IMR-90 (cell line): ENCODE data around the gene FKBP14. TPM values are rescaled to one million over a fixed set of nuclear protein-coding genes. Genes with fewer than 3 reads are reported as not detected.

ENCODE experiments used
- ATAC-seq: fragments of 200-7000 bp; cut with Tn5 transposase; 2 replicates; pipeline ENCODE4 v1.9.1; 2020; ENCODE audit warnings: low read depth, mild to moderate bottlenecking, moderate library complexity
- BruUV-seq: library from RNA; stranded (reverse); fragments of 400-500 nt; replicated peaks from 2 replicates; lab custom pipeline; 2021; lab: Mats Ljungman, UMichigan
- CTCF ChIA-PET: fragments of 300-600 bp; formaldehyde crosslinking; extraction: SDS; loops from one replicate; lab custom pipeline; 2021; ENCODE audit warnings: antibody characterized with exemption; lab: Yijun Ruan, JAX
- POLR2A ChIA-PET: fragments of 300-600 bp; sonication (Branson Sonifier 250); formaldehyde crosslinking; loops from one replicate; lab custom pipeline; 2022; ENCODE audit warnings: antibody characterized with exemption; ENCODE audit not compliant: unreplicated experiment; lab: Charles Lee
- DNase-seq: peaks from one replicate; pipeline ENCODE4 v3.0.0; 2013
- H2AFZ ChIP-seq: replicated peaks from 2 replicates; pipeline ENCODE3; 2013; ENCODE audit warnings: low read length, mild to moderate bottlenecking; ENCODE audit not compliant: poor library complexity
- H2AK5ac ChIP-seq: 2 replicates; pipeline ENCODE4 v1.6.1; 2013; ENCODE audit warnings: low read depth, low read length, inconsistent platforms
- H2AK9ac ChIP-seq: replicated peaks from 2 replicates; pipeline ENCODE3; 2013; ENCODE audit warnings: mild to moderate bottlenecking, low read depth, low read length, moderate library complexity; ENCODE audit not compliant: poor library complexity
- H2BK120ac ChIP-seq: 2 replicates; pipeline ENCODE4 v1.6.1; 2013; ENCODE audit warnings: low read depth, low read length, inconsistent platforms
- H2BK15ac ChIP-seq: 3 replicates; pipeline ENCODE4 v1.6.1; 2013; ENCODE audit warnings: low read depth, low read length, inconsistent platforms
- H2BK20ac ChIP-seq: 2 replicates; pipeline ENCODE4 v1.6.1; 2013; ENCODE audit warnings: low read depth, mild to moderate bottlenecking, inconsistent platforms, low read length, moderate library complexity
- H2BK5ac ChIP-seq: 2 replicates; pipeline ENCODE4 v1.6.1; 2013; ENCODE audit warnings: mild to moderate bottlenecking, low read depth, low read length, inconsistent platforms; ENCODE audit not compliant: poor library complexity, severe bottlenecking
- H3K14ac ChIP-seq: replicated peaks from 2 replicates; pipeline ENCODE4 v1.6.1; 2013; ENCODE audit warnings: low read depth, low read length, inconsistent platforms
- H3K18ac ChIP-seq: 2 replicates; pipeline ENCODE4 v1.6.1; 2013; ENCODE audit warnings: low read depth, low read length, control low read depth
- H3K23ac ChIP-seq: 2 replicates; pipeline ENCODE4 v1.6.1; 2013; ENCODE audit warnings: low read depth, low read length, inconsistent platforms
- H3K27ac ChIP-seq: 2 replicates; pipeline ENCODE4 v1.5.1; 2013; ENCODE audit warnings: mild to moderate bottlenecking, control low read depth, low read length; ENCODE audit not compliant: insufficient read depth
- H3K27me3 ChIP-seq: 2 replicates; pipeline ENCODE4 v1.6.1; 2013; ENCODE audit warnings: low read length; ENCODE audit not compliant: control insufficient read depth, insufficient read depth
- H3K36me3 ChIP-seq: 2 replicates; pipeline ENCODE4 v1.6.1; 2013; ENCODE audit warnings: low read length, mixed read lengths; ENCODE audit not compliant: control insufficient read depth, insufficient read depth
- H3K4ac ChIP-seq: 2 replicates; pipeline ENCODE4 v1.6.1; 2013; ENCODE audit warnings: low read depth, low read length, inconsistent platforms
- H3K4me1 ChIP-seq: 2 replicates; pipeline ENCODE4 v1.6.1; 2013; ENCODE audit warnings: low read length, mixed read lengths; ENCODE audit not compliant: control insufficient read depth, insufficient read depth
- H3K4me2 ChIP-seq: 2 replicates; pipeline ENCODE4 v1.6.1; 2013; ENCODE audit warnings: low read depth, mild to moderate bottlenecking, control low read depth, low read length, moderate library complexity
- H3K4me3 ChIP-seq: 2 replicates; pipeline ENCODE4 v1.5.1; 2013; ENCODE audit warnings: low read depth, mild to moderate bottlenecking, control low read depth, low read length, moderate library complexity; ENCODE audit not compliant: insufficient read depth
- H3K56ac ChIP-seq: 2 replicates; pipeline ENCODE4 v1.6.1; 2013; ENCODE audit warnings: low read length, inconsistent platforms; ENCODE audit not compliant: insufficient read depth; ENCODE audit errors: extremely low read depth
- H3K79me1 ChIP-seq, 2 experiments: 2 replicates each; pipeline ENCODE4 v1.6.1; 2013; ENCODE audit warnings: low read length in 2 of 2, inconsistent platforms in 1 of 2, low read depth in 1 of 2
- H3K9ac ChIP-seq: 2 replicates; pipeline ENCODE4 v1.6.1; 2013; ENCODE audit warnings: low read depth, low read length, control low read depth
- H3K9me1 ChIP-seq: 2 replicates; pipeline ENCODE4 v1.6.1; 2013; ENCODE audit warnings: low read length, inconsistent platforms; ENCODE audit not compliant: insufficient read depth
- H3K9me3 ChIP-seq: 2 replicates; pipeline ENCODE4 v1.6.1; 2013; ENCODE audit warnings: low read length; ENCODE audit not compliant: control insufficient read depth, insufficient read depth
- H4K20me1 ChIP-seq: 2 replicates; pipeline ENCODE4 v1.6.1; 2013; ENCODE audit warnings: low read length, inconsistent platforms; ENCODE audit not compliant: insufficient read depth
- H4K5ac ChIP-seq: 2 replicates; pipeline ENCODE4 v1.6.1; 2013; ENCODE audit warnings: mild to moderate bottlenecking, low read depth, low read length, control low read depth
- H4K8ac ChIP-seq, 2 experiments: 2 replicates each; pipeline ENCODE4 v1.6.1; 2013; ENCODE audit warnings: low read depth in 2 of 2, low read length in 2 of 2, control low read depth in 1 of 2, inconsistent platforms in 1 of 2
- H4K91ac ChIP-seq: 2 replicates; pipeline ENCODE4 v1.6.1; 2013; ENCODE audit warnings: low read depth, low read length, inconsistent platforms; ENCODE audit not compliant: insufficient read depth
- BHLHE40 ChIP-seq: fragments of 150-350 bp; IDR thresholded peaks from 2 replicates; pipeline ENCODE4 v1.6.1; 2016; ENCODE audit warnings: mild to moderate bottlenecking, low read depth, low read length
- CHD1 ChIP-seq: IDR thresholded peaks from 2 replicates; pipeline ENCODE4 v1.6.1; 2012; ENCODE audit warnings: low read depth, low read length, improper control_type of control experiment
- ELK1 ChIP-seq: fragments of 150-350 bp; IDR thresholded peaks from 2 replicates; pipeline ENCODE4 v1.6.1; 2016; ENCODE audit warnings: low read depth, mild to moderate bottlenecking, low read length, moderate library complexity, borderline replicate concordance
- MAFK ChIP-seq: IDR thresholded peaks from 2 replicates; pipeline ENCODE4 v1.6.1; 2012; ENCODE audit warnings: low read depth, low read length, improper control_type of control experiment
- MXI1 ChIP-seq: IDR thresholded peaks from 2 replicates; pipeline ENCODE4 v1.6.1; 2012; ENCODE audit warnings: low read depth, mild to moderate bottlenecking, low read length, moderate library complexity, borderline replicate concordance
- NFE2L2 ChIP-seq: fragments of 150-350 bp; IDR thresholded peaks from 2 replicates; pipeline ENCODE4 v1.6.1; 2016; ENCODE audit warnings: low read depth, mild to moderate bottlenecking, low read length
- RAD21 ChIP-seq: IDR thresholded peaks from 2 replicates; pipeline ENCODE4 v1.6.1; 2012; ENCODE audit warnings: low read length, improper control_type of control experiment
- WGBS, 2 experiments: methylation state at CpG; one replicate each; pipeline versions ENCODE4 v1.1.5 to v1.1.7; 2013; ENCODE audit warnings: missing lambda C conversion rate in 2 of 2; ENCODE audit not compliant: insufficient read length in 1 of 2; ENCODE audit errors: extremely low coverage in 2 of 2; 5-methylcytosine and 5-hydroxymethylcytosine counted together
- dilution Hi-C: fragments of 300-500 bp; cut with HindIII; formaldehyde crosslinking; loops from one replicate; pipeline ENCODE4 v1.14.3; 2018; ENCODE audit warnings: low sequenced_read_pairs; ENCODE audit not compliant: unreplicated experiment
- in situ Hi-C: fragments of 300-500 bp; cut with MboI; formaldehyde crosslinking; loops from 3 replicates; pipeline ENCODE4 v1.14.3; 2019; ENCODE audit warnings: low sequenced_read_pairs, inconsistent platforms, mixed read lengths
- intact Hi-C: fragments of 100-400 bp; cut with micrococcal nuclease; formaldehyde crosslinking; loops from 2 replicates; pipeline ENCODE4 v1.10.0; 2022
- polyA plus RNA-seq, 3 experiments: library from polyadenylated mRNA; depleted of rRNA; stranded (reverse); fragments of >200 nt; gene quantifications; 2 replicates each; pipeline ENCODE4 v1.2.3, GENCODE V29; 2012; ENCODE audit warnings: low replicate concordance in 1 of 3
- total RNA-seq: library from RNA; depleted of rRNA; stranded (reverse); fragments of >200 nt; gene quantifications from 2 replicates; pipeline ENCODE4 v1.2.3, GENCODE V29; 2012

The FKBP14 gene
- total and polyA plus RNA-seq, 2 of the 4 experiments (the other 2 are of a cell fraction) = 26.3 to 27.1 TPM

GRCh38 chr7:29971566-29972314 is 54.8 kb downstream of the FKBP14 start:
- CTCF ChIA-PET = no interaction called here
- H4K91ac ChIP-seq = no peak overlapping the region
- H3K9me1 ChIP-seq = peaks cover 20% of the 10 kb centered on the region
- no CpG with 5 or more reads among the region's 5 CpGs for WGBS, 2 experiments
- H2BK15ac ChIP-seq = no peak overlapping the region
- dilution Hi-C loops = no loop called here
- no peak overlapping the region for H3K56ac ChIP-seq
- H3K14ac ChIP-seq = no peak overlapping the region
- H4K8ac ChIP-seq = no peak overlapping the region
- DNase-seq (no peak), ATAC-seq (no peak; the same call in 1 of the 2 replicates)
- H3K18ac ChIP-seq = no peak overlapping the region
- no peak overlapping the region for H3K9ac ChIP-seq
- no peaks in the 10 kb centered on the region for H3K9me3 ChIP-seq
- H3K4me3 ChIP-seq = no peak overlapping the region
- no peak overlapping the region for H2BK120ac ChIP-seq
- intact Hi-C loops = no loop called here
- H3K27ac ChIP-seq = no peak overlapping the region
- no peak overlapping the region for H2BK20ac ChIP-seq
- no peak overlapping the region for H2AFZ ChIP-seq
- no peak overlapping the region for H4K5ac ChIP-seq
- TF ChIP-seq BHLHE40 (no peak), NFE2L2 (no peak), MAFK (peak; percentile 97), ELK1 (no peak), RAD21 (no peak), CHD1 (no peak), MXI1 (no peak)
- peaks cover 75% of the 10 kb centered on the region for H4K20me1 ChIP-seq
- H2AK9ac ChIP-seq = no peak overlapping the region
- in situ Hi-C loops = no loop called here
- BruUV-seq = no TSS peak
- no peak overlapping the region for H2AK5ac ChIP-seq
- H3K4ac ChIP-seq = no peak overlapping the region
- H3K79me1 ChIP-seq = peaks cover 38 to 79% of the 10 kb centered on the region in 2 experiments
- 0 out of 2 replicates have a peak overlapping the region, but pooled peaks have one; percentile 28 for H3K4me2 ChIP-seq
- H2BK5ac ChIP-seq = no peak overlapping the region
- H3K27me3 ChIP-seq = no peaks in the 10 kb centered on the region
- POLR2A ChIA-PET = no interaction called here
- H3K36me3 ChIP-seq = peaks cover 6% of the 10 kb centered on the region
- no peak overlapping the region for H3K23ac ChIP-seq
- peaks cover 11% of the 10 kb centered on the region for H3K4me1 ChIP-seq
